Loucy (cell line): ENCODE data around the gene LUZP2.

Experiments used
- H2AFZ ChIP-seq: fragments of 200-600 bp; sonication (generic); 2 replicates; pipeline ENCODE4 v1.6.0; 2016; ENCODE audit warnings: antibody characterized with exemption, mild to moderate bottlenecking, low read length, moderate library complexity
- H3F3A ChIP-seq: fragments of 200-600 bp; 2 replicates; pipeline ENCODE4 v1.6.0; 2016; ENCODE audit warnings: antibody characterized with exemption, low read depth, mild to moderate bottlenecking
- H3K27me3 ChIP-seq: fragments of 200-600 bp; sonication (generic); 2 replicates; pipeline ENCODE4 v1.6.1; 2014; ENCODE audit warnings: low read length, mild to moderate bottlenecking; ENCODE audit not compliant: insufficient read depth, poor library complexity, severe bottlenecking
- H3K36me3 ChIP-seq: fragments of 200-600 bp; sonication (generic); 2 replicates; pipeline ENCODE4 v1.6.1; 2016; ENCODE audit warnings: low read length; ENCODE audit not compliant: insufficient read depth
- H3K4me1 ChIP-seq: fragments of 200-600 bp; sonication (generic); 2 replicates; pipeline ENCODE4 v1.5.1; 2014; ENCODE audit warnings: low read length, mild to moderate bottlenecking; ENCODE audit not compliant: insufficient read depth, poor library complexity, severe bottlenecking
- H3K4me2 ChIP-seq: fragments of 200-600 bp; sonication (generic); 2 replicates; pipeline ENCODE4 v1.6.0; 2014; ENCODE audit warnings: antibody characterized with exemption, low read length, low read depth, mild to moderate bottlenecking; ENCODE audit not compliant: poor library complexity, severe bottlenecking
- H3K4me3 ChIP-seq: fragments of 200-600 bp; sonication (generic); 2 replicates; pipeline ENCODE4 v1.5.1; 2014; ENCODE audit warnings: low read length, mild to moderate bottlenecking, mixed read lengths; ENCODE audit not compliant: poor library complexity, severe bottlenecking
- H3K79me2 ChIP-seq: fragments of 200-600 bp; sonication (generic); 2 replicates; pipeline ENCODE4 v1.6.1; 2014; ENCODE audit warnings: low read length; ENCODE audit not compliant: insufficient read depth
- H3K9ac ChIP-seq: fragments of 200-600 bp; sonication (generic); 2 replicates; pipeline ENCODE4 v1.6.0; 2014; ENCODE audit warnings: mild to moderate bottlenecking, low read depth, low read length, moderate library complexity; ENCODE audit not compliant: poor library complexity, severe bottlenecking
- H3K9me2 ChIP-seq: fragments of 200-600 bp; sonication (generic); replicated peaks from 2 replicates; pipeline ENCODE4 v1.6.1; 2016; ENCODE audit warnings: low read depth, low read length, mixed read lengths
- H3K9me3 ChIP-seq: fragments of 200-600 bp; sonication (generic); 2 replicates; pipeline ENCODE4 v1.6.1; 2014; ENCODE audit warnings: mild to moderate bottlenecking, antibody characterized with exemption, low read length, low read depth; ENCODE audit not compliant: insufficient read depth
- H4K20me1 ChIP-seq: fragments of 200-600 bp; sonication (generic); 2 replicates; pipeline ENCODE4 v1.6.0; 2014; ENCODE audit warnings: antibody characterized with exemption, low read length, mild to moderate bottlenecking; ENCODE audit not compliant: insufficient read depth, poor library complexity, severe bottlenecking
- EZH2phosphoT487 ChIP-seq: fragments of 200-600 bp; IDR thresholded peaks from 2 replicates; pipeline ENCODE4 v1.6.1; 2018; ENCODE audit warnings: antibody characterized with exemption, mild to moderate bottlenecking, moderate library complexity, borderline replicate concordance
- TF ChIP-seq, protein P1 (sequence below): fragments of 200-600 bp; sonication (generic); conservative IDR thresholded peaks from 2 replicates; pipeline ENCODE4 v1.5.1; 2014; ENCODE audit warnings: mild to moderate bottlenecking, antibody characterized with exemption, low read length

Gene LUZP2

DNA sequence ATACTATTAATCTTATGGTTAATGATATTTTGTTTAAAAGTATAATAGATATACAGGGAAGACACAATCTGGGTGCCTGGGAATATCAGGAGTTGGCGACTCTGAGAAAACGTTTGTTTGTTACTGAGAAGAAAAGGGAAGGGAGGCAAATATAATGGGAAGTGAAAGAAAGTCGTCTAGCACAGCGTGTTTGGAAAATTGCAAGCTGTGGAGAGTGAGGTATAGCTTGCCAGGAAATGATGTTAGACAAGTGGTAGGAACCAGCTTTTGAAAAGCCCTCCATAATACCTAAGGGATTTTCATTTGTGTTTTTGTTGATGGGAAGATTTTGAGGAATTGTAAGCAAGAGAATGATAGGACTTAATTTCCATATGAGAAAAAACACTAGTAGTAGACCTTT, 322.2 kb downstream of the LUZP2 start:
- no peaks in the 10 kb centered on the region for H4K20me1 ChIP-seq
- no peaks in the 10 kb centered on the region for H3F3A ChIP-seq
- TF ChIP-seq EZH2phosphoT487 = no peak
- TF ChIP-seq, protein P1, sequence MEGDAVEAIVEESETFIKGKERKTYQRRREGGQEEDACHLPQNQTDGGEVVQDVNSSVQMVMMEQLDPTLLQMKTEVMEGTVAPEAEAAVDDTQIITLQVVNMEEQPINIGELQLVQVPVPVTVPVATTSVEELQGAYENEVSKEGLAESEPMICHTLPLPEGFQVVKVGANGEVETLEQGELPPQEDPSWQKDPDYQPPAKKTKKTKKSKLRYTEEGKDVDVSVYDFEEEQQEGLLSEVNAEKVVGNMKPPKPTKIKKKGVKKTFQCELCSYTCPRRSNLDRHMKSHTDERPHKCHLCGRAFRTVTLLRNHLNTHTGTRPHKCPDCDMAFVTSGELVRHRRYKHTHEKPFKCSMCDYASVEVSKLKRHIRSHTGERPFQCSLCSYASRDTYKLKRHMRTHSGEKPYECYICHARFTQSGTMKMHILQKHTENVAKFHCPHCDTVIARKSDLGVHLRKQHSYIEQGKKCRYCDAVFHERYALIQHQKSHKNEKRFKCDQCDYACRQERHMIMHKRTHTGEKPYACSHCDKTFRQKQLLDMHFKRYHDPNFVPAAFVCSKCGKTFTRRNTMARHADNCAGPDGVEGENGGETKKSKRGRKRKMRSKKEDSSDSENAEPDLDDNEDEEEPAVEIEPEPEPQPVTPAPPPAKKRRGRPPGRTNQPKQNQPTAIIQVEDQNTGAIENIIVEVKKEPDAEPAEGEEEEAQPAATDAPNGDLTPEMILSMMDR = no peak
- no peaks in the 10 kb centered on the region for H3K79me2 ChIP-seq
- no peak overlapping the region for H3K9ac ChIP-seq
- no peaks in the 10 kb centered on the region for H3K4me1 ChIP-seq
- H2AFZ ChIP-seq = no peak overlapping the region
- H3K4me2 ChIP-seq = no peak overlapping the region
- no peaks in the 10 kb centered on the region for H3K9me2 ChIP-seq
- H3K36me3 ChIP-seq = no peaks in the 10 kb centered on the region
- H3K4me3 ChIP-seq = no peak overlapping the region
- H3K27me3 ChIP-seq = no peaks in the 10 kb centered on the region
- H3K9me3 ChIP-seq = no peaks in the 10 kb centered on the region

GRCh38 chr11:24819863-24820434, 323.1 kb downstream of the LUZP2 start:
- no peaks in the 10 kb centered on the region for H3K9me2 ChIP-seq
- no peak for TF ChIP-seq EZH2phosphoT487
- TF ChIP-seq, protein P1 = no peak
- H4K20me1 ChIP-seq = no peaks in the 10 kb centered on the region
- no peak overlapping the region for H3K4me3 ChIP-seq
- H3K79me2 ChIP-seq = no peaks in the 10 kb centered on the region
- H3F3A ChIP-seq = no peaks in the 10 kb centered on the region
- H3K9ac ChIP-seq = no peak overlapping the region
- no peaks in the 10 kb centered on the region for H3K4me1 ChIP-seq
- no peaks in the 10 kb centered on the region for H3K9me3 ChIP-seq
- no peaks in the 10 kb centered on the region for H3K27me3 ChIP-seq
- H3K36me3 ChIP-seq = no peaks in the 10 kb centered on the region
- H3K4me2 ChIP-seq = no peak overlapping the region
- no peak overlapping the region for H2AFZ ChIP-seq

- Histone ChIP-seq H3K9ac (no peak overlapping the region), H3K79me2 (no peaks in the 10 kb centered on the region), H3K9me2 (no peaks in the 10 kb centered on the region), H3K4me1 (no peaks in the 10 kb centered on the region), H3K36me3 (no peaks in the 10 kb centered on the region), H3K27me3 (no peaks in the 10 kb centered on the region), H3F3A (no peaks in the 10 kb centered on the region), H3K9me3 (no peaks in the 10 kb centered on the region), H2AFZ (no peak overlapping the region), H4K20me1 (no peaks in the 10 kb centered on the region), H3K4me2 (no peak overlapping the region), H3K4me3 (no peak overlapping the region)
- no peak for TF ChIP-seq EZH2phosphoT487
- TF ChIP-seq, protein P1 = no peak
Observed at GRCh38 chr11:24820541-24820940, 323.7 kb downstream of the LUZP2 start.
